ENCODE data around the gene NCK2.

Gene NCK2

DNA sequence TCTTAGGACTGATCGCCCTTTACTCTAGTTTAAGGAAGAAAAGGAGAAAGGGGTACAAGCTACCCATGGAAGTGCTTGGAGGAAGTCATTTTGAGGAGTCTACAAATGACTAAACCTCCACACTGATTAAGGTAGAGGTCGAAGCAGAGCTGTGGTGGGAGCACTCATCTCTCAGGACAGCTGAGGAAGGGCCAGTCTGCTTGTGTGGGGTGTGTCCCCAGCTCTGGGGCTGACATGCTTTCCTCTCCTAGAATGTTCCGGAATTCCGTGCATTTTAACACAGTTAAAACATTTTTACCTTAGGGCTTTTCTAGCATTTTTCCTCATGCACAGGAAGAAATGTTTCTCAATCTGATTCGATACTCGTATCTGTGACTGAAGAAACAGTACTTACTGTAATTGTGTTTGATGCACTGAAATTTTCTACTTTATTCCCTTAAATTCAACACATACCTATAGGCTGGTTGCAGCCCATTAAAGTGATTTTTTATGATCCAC, 135.1 kb downstream of the NCK2 start:
- TF ChIP-seq EZH2phosphoT487 (IDR thresholded peaks at IDR 0.05; ENCODE audit: borderline replicate concordance), result no peak
- no peak for TF ChIP-seq CTCF (conservative IDR thresholded peaks at IDR 0.05; ENCODE audit: low read length)
- H4K20me1 ChIP-seq (ENCODE audit: insufficient read depth, low read length, poor library complexity, severe bottlenecking), result no peaks in the 10 kb centered on the region
- H2AFZ ChIP-seq (ENCODE audit: low read length), result no peak overlapping the region
- H3K36me3 ChIP-seq (ENCODE audit: insufficient read depth, low read length), result peaks cover 30% of the 10 kb centered on the region; the same call in 1 of the 2 replicates
- H3K9me2 ChIP-seq (replicated peaks; ENCODE audit: low read depth, low read length), result no peaks in the 10 kb centered on the region
- no peak overlapping the region for H3K4me3 ChIP-seq (ENCODE audit: low read length, poor library complexity, severe bottlenecking)
- H3F3A ChIP-seq (ENCODE audit: low read depth), result no peaks in the 10 kb centered on the region
- H3K79me2 ChIP-seq (ENCODE audit: insufficient read depth, low read length), result peaks cover 20% of the 10 kb centered on the region; the same call in 1 of the 2 replicates
- no peak overlapping the region for H3K4me2 ChIP-seq (ENCODE audit: low read depth, low read length, poor library complexity, severe bottlenecking)
- no peaks in the 10 kb centered on the region for H3K9me3 ChIP-seq (ENCODE audit: insufficient read depth, low read depth, low read length)
- H3K4me1 ChIP-seq (ENCODE audit: insufficient read depth, low read length, poor library complexity, severe bottlenecking), result peaks cover 36% of the 10 kb centered on the region
- H3K27me3 ChIP-seq (ENCODE audit: insufficient read depth, low read length, poor library complexity, severe bottlenecking), result no peaks in the 10 kb centered on the region
- no peak overlapping the region for H3K9ac ChIP-seq (ENCODE audit: low read depth, low read length, poor library complexity, severe bottlenecking)

- Histone ChIP-seq H2AFZ (ENCODE audit: low read length) (no peak overlapping the region), H4K20me1 (ENCODE audit: insufficient read depth, low read length, poor library complexity, severe bottlenecking) (no peaks in the 10 kb centered on the region), H3K9me3 (ENCODE audit: insufficient read depth, low read depth, low read length) (no peaks in the 10 kb centered on the region), H3F3A (ENCODE audit: low read depth) (no peaks in the 10 kb centered on the region), H3K9ac (ENCODE audit: low read depth, low read length, poor library complexity, severe bottlenecking) (no peak overlapping the region), H3K4me1 (ENCODE audit: insufficient read depth, low read length, poor library complexity, severe bottlenecking) (peaks cover 28% of the 10 kb centered on the region), H3K27me3 (ENCODE audit: insufficient read depth, low read length, poor library complexity, severe bottlenecking) (no peaks in the 10 kb centered on the region), H3K79me2 (ENCODE audit: insufficient read depth, low read length) (peaks cover 23% of the 10 kb centered on the region; the same call in 1 of the 2 replicates), H3K4me3 (ENCODE audit: low read length, poor library complexity, severe bottlenecking) (no peak overlapping the region), H3K9me2 (replicated peaks; ENCODE audit: low read depth, low read length) (no peaks in the 10 kb centered on the region), H3K4me2 (ENCODE audit: low read depth, low read length, poor library complexity, severe bottlenecking) (no peak overlapping the region), H3K36me3 (ENCODE audit: insufficient read depth, low read length) (peaks cover 30% of the 10 kb centered on the region; the same call in 1 of the 2 replicates)
- TF ChIP-seq EZH2phosphoT487 (IDR thresholded peaks at IDR 0.05; ENCODE audit: borderline replicate concordance), result no peak
- TF ChIP-seq CTCF (conservative IDR thresholded peaks at IDR 0.05; ENCODE audit: low read length), result no peak
Measured at GRCh38 chr2:105880637-105881036, 135.9 kb downstream of the NCK2 start.

DNA sequence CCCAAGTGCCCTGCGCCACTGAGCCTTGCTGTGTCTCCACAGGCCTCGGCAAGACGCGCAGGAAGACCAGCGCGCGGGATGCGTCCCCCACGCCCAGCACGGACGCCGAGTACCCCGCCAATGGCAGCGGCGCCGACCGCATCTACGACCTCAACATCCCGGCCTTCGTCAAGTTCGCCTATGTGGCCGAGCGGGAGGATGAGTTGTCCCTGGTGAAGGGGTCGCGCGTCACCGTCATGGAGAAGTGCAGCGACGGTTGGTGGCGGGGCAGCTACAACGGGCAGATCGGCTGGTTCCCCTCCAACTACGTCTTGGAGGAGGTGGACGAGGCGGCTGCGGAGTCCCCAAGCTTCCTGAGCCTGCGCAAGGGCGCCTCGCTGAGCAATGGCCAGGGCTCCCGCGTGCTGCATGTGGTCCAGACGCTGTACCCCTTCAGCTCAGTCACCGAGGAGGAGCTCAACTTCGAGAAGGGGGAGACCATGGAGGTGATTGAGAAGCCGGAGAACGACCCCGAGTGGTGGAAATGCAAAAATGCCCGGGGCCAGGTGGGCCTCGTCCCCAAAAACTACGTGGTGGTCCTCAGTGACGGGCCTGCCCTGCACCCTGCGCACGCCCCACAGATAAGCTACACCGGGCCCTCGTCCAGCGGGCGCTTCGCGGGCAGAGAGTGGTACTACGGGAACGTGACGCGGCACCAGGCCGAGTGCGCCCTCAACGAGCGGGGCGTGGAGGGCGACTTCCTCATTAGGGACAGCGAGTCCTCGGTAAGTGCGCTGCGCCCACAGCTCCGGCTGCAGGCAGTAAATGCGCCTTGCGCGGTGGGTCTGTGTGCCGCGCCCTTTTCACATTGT, 136.8 kb downstream of the NCK2 start:
- TF ChIP-seq CTCF (conservative IDR thresholded peaks at IDR 0.05; ENCODE audit: low read length), result no peak
- no peak for TF ChIP-seq EZH2phosphoT487 (IDR thresholded peaks at IDR 0.05; ENCODE audit: borderline replicate concordance)
- H3K36me3 ChIP-seq (ENCODE audit: insufficient read depth, low read length), result peaks cover 30% of the 10 kb centered on the region; the same call in 1 of the 2 replicates
- peaks cover 19% of the 10 kb centered on the region for H3K4me1 ChIP-seq (ENCODE audit: insufficient read depth, low read length, poor library complexity, severe bottlenecking)

More for the DNA sequence above, 136.8 kb downstream of the NCK2 start:
- no peaks in the 10 kb centered on the region for H3K27me3 ChIP-seq (ENCODE audit: insufficient read depth, low read length, poor library complexity, severe bottlenecking)
- H3K9me3 ChIP-seq (ENCODE audit: insufficient read depth, low read depth, low read length), result no peaks in the 10 kb centered on the region
- H3K79me2 ChIP-seq (ENCODE audit: insufficient read depth, low read length), result peaks cover 28% of the 10 kb centered on the region; the same call in 1 of the 2 replicates
- H3F3A ChIP-seq (ENCODE audit: low read depth), result no peaks in the 10 kb centered on the region
- H3K4me3 ChIP-seq (ENCODE audit: low read length, poor library complexity, severe bottlenecking), result no peak overlapping the region
- no peak overlapping the region for H3K9ac ChIP-seq (ENCODE audit: low read depth, low read length, poor library complexity, severe bottlenecking)
- no peak overlapping the region for H2AFZ ChIP-seq (ENCODE audit: low read length)
- H3K9me2 ChIP-seq (replicated peaks; ENCODE audit: low read depth, low read length), result no peaks in the 10 kb centered on the region
- H4K20me1 ChIP-seq (ENCODE audit: insufficient read depth, low read length, poor library complexity, severe bottlenecking), result no peaks in the 10 kb centered on the region
- H3K4me2 ChIP-seq (ENCODE audit: low read depth, low read length, poor library complexity, severe bottlenecking), result no peak overlapping the region

Measured in Loucy (cell line).